Left lobe of liver (tissue), 2 donors: ENCODE results near the gene DNAJC9. TPM values are rescaled to one million over a fixed set of nuclear protein-coding genes. Genes with fewer than 3 reads are reported as not detected.

Experiments used
- ATAC-seq: fragments of 200-7000 bp; cut with Tn5 transposase; one replicate; pipeline ENCODE4 v1.9.1; 2020; ENCODE audit warnings: mild to moderate bottlenecking, moderate library complexity
- DNase-seq: peaks from one replicate; pipeline ENCODE4 v3.0.0-alpha.2; 2020; ENCODE audit warnings: low spot score
- total RNA-seq: library from RNA; stranded (reverse); gene quantifications from one replicate; pipeline ENCODE4 v1.2.1, GENCODE V29; 2021
- donor health status: DM: no; HTN: no; CAD: no; lungs with moderate emphysema.
- donor health status: DM: no; HTN: yes; CAD: no.

The DNAJC9 gene
- total RNA-seq, 1 donor from 2014 or later = 5.8 TPM

DNA sequence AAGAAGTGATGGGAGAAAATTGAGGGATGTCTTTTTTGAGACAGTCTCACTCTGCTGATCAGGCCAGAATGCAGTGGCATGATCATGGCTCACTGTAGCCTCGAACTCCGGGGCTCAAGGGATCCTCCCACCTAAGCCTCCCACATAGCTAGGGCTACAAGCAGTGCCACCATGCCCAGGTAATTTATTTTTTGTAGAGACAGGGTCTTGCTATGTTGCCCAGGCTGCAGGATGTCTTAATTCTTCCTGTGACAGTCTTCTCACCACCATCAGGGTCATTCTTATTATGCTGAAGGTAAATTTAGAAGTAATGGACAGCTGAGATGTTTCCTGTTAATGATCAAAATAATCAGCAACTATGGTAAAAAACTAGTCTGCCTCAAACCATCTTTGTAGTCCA is 7.1 kb downstream of the DNAJC9 start:
- DNase-seq = no peak
- ATAC-seq = no peak

- ATAC-seq = no peak
Observed at GRCh38 chr10:73238990-73239566, 8.0 kb downstream of the DNAJC9 start.

GRCh38 chr10:73234695-73235094 is 12.4 kb downstream of the DNAJC9 start:
- ATAC-seq (no peak), DNase-seq (no peak)

More at GRCh38 chr10:73238990-73239566, 8.0 kb downstream of the DNAJC9 start:
- no peak for DNase-seq

GRCh38 chr10:73233883-73234282 is 13.2 kb downstream of the DNAJC9 start:
- DNase-seq = no peak
- ATAC-seq = no peak

DNA sequence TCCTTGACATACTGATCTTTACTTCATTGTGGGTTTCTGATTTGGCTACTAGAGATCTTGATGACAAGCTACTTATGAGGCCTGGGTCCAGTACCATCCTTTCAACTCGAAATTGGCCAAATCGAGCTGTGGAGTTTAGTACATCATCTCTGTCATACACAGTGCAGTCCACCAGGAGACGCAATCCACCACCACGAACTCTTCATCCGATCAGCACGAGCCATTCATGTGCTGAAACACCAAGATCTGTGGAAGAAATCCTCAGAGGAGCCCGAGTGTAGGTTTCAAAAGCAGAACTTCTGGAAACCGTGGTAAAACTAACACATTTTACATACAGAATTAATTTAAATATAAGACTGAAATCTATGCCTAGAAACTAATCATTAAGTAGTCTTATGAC is 14.2 kb downstream of the DNAJC9 start:
- DNase-seq = no peak
- ATAC-seq = no peak

GRCh38 chr10:73229567-73229966 is 17.5 kb downstream of the DNAJC9 start:
- ATAC-seq = no peak
- DNase-seq = no peak

DNA sequence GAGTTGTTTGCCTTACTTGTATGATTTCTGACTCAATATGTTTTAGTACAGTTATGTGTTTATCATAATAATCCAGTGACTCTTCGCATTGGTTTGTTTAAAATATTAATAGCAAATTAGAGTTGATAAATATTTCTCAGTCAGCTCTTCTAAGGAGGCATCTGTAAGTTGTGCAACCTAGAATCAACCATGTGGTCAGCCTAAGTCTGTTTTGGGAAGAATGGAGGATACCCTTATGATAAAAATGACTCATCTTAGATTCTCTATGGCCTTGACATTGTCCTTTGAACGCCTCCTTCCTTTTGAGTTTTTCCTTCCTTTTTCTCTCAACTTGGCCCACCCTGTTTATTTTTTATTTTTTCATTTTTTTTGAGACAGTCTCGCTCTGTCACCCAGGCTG is 18.8 kb downstream of the DNAJC9 start:
- DNase-seq = no peak
- no peak for ATAC-seq

- DNase-seq = no peak
- ATAC-seq = no peak
Observed at GRCh38 chr10:73226663-73227062, 20.4 kb downstream of the DNAJC9 start.

DNA sequence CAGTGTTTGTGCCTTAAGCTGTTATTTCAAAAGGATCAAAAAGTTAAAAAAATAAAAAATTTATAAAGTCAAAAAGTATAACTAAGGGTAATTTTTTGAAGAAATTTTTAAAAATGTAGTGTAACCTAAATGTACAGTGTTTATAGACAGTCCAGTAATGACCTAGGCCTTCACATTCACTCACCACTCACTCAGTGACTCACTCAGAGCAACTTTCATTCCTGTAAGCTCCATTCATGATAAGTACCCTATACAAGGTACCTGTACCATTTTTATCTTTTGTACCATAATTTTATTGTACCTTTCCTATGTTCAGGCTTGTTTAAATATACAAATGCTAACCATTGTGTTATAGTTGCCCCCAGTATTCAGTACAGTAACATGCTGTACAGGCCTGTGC is 21.5 kb downstream of the DNAJC9 start:
- no peak for DNase-seq
- no peak for ATAC-seq

- ATAC-seq (no peak), DNase-seq (no peak)
Observed at GRCh38 chr10:73220989-73221388, 26.1 kb downstream of the DNAJC9 start.

- no peak for DNase-seq
- ATAC-seq = peak; percentile 54
Observed at GRCh38 chr10:73219384-73219783, 27.7 kb downstream of the DNAJC9 start.

DNA sequence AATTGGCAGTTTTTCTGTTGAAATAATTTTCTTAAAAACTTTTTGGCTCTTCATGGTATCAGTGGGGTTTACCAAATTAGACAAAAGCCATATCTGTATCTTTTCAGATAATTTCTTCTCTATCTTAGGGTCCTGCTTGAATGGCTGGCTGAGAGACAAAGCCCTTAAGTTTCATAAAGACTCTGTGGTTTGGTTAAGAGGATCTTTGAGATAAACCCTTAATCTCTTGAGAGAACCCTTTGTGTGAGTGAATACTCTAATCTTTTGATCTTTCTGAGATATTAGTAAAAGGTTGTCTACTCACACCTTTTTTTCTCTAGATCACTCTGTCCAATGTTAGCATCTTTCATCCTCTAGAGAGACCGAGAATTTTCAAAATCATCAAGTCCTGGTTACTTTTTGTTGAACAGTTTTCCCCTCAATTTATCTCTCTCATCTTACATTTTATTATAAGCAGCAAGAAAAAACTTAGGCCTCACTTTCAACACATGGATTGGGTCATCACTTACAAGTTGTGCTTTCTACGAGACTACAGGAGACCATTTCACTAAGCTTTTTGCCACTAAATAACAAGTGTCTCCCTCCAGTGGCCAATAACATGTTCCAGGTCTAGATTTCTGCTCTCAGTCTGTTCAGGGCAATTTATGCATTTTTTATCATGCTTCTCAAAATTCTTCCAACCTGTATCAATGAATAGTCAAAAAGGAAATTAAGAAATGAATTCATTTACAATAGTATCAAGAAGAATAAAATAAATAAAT is 28.4 kb downstream of the DNAJC9 start:
- ATAC-seq (peak; percentile 76), DNase-seq (no peak)

- no peak for DNase-seq
- ATAC-seq = no peak
Observed at GRCh38 chr10:73217628-73218027, 29.4 kb downstream of the DNAJC9 start.

GRCh38 chr10:73215749-73216148 is 31.3 kb downstream of the DNAJC9 start:
- ATAC-seq = no peak

DNA sequence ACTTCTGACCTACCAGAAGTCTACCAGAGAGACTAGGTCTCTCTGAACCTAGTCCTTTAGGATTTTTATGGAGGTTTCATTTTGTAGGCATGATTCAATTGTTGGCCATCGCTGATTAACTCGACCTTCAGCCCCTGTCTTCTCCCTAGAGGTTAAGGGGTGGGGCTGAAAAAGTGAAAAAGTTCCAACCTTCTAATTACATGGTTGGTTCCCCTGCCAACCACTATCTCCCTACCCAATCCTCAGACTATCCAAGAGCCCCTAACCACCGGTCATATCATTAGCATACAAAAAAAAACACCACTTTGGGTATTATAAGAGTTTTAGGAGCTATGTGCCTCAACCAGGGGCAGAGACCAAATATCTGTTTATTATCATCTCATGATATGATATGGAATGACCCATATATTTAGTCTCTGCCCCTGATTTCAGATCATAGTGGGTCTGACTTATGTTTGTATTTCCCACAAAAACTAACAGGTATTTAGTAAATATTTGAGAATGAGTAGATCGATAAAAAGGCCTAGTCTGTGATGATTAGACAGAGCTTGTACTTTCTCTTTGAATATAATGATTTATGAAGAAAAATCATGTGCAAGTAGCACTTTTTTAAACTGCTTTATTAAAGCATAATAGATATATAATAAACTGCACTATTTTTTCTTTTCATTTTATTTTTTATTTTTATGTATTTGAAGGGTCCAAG is 35.8 kb downstream of the DNAJC9 start:
- no peak for DNase-seq
- ATAC-seq = peak; percentile 81

More at GRCh38 chr10:73215749-73216148, 31.3 kb downstream of the DNAJC9 start:
- DNase-seq = no peak

GRCh38 chr10:73210395-73211105 is 36.5 kb downstream of the DNAJC9 start:
- DNase-seq (no peak), ATAC-seq (no peak)

- DNase-seq (no peak), ATAC-seq (no peak)
Observed at GRCh38 chr10:73209705-73210104, 37.4 kb downstream of the DNAJC9 start.

- DNase-seq = no peak
- ATAC-seq = no peak
Observed at GRCh38 chr10:73207883-73208282, 39.2 kb downstream of the DNAJC9 start.

GRCh38 chr10:73206385-73206784 is 40.7 kb downstream of the DNAJC9 start:
- DNase-seq (no peak), ATAC-seq (no peak)

DNA sequence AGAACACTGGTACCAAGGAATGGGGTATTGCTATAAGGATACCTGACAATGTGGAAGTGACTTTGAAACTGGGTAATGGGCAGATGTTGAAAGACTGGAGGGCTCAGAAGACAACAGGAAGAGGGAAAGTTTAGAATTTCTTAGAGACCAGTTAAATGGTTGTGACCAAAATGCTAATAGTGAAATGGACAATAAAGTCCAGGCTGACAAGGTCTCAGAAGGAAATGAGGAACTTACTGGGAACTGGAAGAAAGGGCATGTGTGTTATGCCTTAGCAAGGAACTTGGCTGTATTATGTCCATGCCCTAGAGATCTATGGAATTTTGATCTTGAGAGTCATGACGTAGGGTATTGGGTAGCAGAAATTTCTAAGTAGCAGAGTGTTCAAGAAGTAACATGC is 41.2 kb downstream of the DNAJC9 start:
- no peak for DNase-seq
- ATAC-seq = no peak

DNA sequence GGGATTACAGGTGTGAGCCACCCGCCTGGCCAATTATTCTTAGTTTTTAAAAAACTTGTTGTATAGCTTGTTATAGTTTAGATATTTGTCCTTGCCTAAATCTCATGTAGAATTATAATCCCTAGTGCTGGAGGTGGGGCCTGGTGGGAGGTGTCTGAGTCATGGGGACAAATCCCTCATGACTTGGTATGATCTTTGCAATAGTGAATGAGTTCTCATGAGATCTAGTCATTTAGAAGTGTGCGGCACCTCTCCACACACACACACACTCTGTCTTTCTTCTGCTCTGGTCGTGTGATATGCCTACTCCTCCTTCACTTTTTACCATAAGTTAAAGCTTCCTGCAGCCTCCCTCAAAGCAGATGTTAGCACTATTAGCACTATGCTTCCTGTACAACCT is 42.0 kb downstream of the DNAJC9 start:
- DNase-seq (no peak), ATAC-seq (no peak)
